ENCODE measurements around the gene OR12D1.

Gene OR12D1

DNA sequence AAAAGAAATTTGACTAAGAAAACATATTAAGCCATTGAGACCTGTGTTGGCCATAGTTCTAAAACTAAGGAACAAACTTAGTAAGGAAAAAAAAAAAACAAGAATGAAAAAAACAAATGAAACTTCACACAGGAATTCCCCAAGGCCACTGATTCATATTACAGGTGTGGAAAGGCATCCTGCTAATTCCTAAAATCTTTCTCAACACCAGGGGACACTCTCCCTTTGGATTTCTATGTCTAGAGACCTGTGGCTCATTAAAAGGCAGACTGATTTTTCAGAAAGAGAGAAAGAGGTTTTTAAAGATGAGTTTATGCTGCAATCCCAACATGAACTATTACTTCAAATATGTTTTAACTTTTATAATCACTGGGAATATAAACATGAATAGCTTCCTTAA, at the start of gene OR12D1:
OR12D1 (plus strand) TSS at position 341 of the 400 bp plus-strand sequence.
- no peak for ATAC-seq
- TF ChIP-seq, protein P1, sequence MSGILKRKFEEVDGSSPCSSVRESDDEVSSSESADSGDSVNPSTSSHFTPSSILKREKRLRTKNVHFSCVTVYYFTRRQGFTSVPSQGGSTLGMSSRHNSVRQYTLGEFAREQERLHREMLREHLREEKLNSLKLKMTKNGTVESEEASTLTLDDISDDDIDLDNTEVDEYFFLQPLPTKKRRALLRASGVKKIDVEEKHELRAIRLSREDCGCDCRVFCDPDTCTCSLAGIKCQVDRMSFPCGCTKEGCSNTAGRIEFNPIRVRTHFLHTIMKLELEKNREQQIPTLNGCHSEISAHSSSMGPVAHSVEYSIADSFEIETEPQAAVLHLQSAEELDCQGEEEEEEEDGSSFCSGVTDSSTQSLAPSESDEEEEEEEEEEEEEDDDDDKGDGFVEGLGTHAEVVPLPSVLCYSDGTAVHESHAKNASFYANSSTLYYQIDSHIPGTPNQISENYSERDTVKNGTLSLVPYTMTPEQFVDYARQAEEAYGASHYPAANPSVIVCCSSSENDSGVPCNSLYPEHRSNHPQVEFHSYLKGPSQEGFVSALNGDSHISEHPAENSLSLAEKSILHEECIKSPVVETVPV (CRISPR knock-in tag; IDR thresholded peaks at IDR 0.05) = no peak
- TF ChIP-seq ZFP3 (CRISPR knock-in tag; IDR thresholded peaks at IDR 0.05) (no peak), ZFP30 (CRISPR knock-in tag; IDR thresholded peaks at IDR 0.05) (no peak), PPARA (CRISPR knock-in tag; IDR thresholded peaks at IDR 0.05; ENCODE audit: borderline replicate concordance) (no peak), TCF4 (CRISPR knock-in tag; IDR thresholded peaks at IDR 0.05; ENCODE audit: borderline replicate concordance) (no peak), CSDC2 (CRISPR knock-in tag; IDR thresholded peaks at IDR 0.05) (no peak), TOX (CRISPR knock-in tag; IDR thresholded peaks at IDR 0.05; ENCODE audit: borderline replicate concordance) (no peak), ZC3H10 (CRISPR knock-in tag; IDR thresholded peaks at IDR 0.05) (no peak), ISL1 (CRISPR knock-in tag; IDR thresholded peaks at IDR 0.05) (no peak), SNAI2 (CRISPR knock-in tag; IDR thresholded peaks at IDR 0.05) (no peak), ZNF565 (CRISPR knock-in tag; conservative IDR thresholded peaks at IDR 0.05; ENCODE audit: low read depth) (no peak), GLIS3 (CRISPR knock-in tag; IDR thresholded peaks at IDR 0.05) (no peak), OSR1 (CRISPR knock-in tag; IDR thresholded peaks at IDR 0.05) (no peak), RARB (CRISPR knock-in tag; IDR thresholded peaks at IDR 0.05) (no peak), ARNTL (CRISPR knock-in tag; IDR thresholded peaks at IDR 0.05; ENCODE audit: borderline replicate concordance, low read depth) (no peak)
- TF ChIP-seq, protein P2, sequence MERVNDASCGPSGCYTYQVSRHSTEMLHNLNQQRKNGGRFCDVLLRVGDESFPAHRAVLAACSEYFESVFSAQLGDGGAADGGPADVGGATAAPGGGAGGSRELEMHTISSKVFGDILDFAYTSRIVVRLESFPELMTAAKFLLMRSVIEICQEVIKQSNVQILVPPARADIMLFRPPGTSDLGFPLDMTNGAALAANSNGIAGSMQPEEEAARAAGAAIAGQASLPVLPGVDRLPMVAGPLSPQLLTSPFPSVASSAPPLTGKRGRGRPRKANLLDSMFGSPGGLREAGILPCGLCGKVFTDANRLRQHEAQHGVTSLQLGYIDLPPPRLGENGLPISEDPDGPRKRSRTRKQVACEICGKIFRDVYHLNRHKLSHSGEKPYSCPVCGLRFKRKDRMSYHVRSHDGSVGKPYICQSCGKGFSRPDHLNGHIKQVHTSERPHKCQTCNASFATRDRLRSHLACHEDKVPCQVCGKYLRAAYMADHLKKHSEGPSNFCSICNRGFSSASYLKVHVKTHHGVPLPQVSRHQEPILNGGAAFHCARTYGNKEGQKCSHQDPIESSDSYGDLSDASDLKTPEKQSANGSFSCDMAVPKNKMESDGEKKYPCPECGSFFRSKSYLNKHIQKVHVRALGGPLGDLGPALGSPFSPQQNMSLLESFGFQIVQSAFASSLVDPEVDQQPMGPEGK (CRISPR knock-in tag; IDR thresholded peaks at IDR 0.05; ENCODE audit: borderline replicate concordance) = no peak
- TF ChIP-seq, protein P3, sequence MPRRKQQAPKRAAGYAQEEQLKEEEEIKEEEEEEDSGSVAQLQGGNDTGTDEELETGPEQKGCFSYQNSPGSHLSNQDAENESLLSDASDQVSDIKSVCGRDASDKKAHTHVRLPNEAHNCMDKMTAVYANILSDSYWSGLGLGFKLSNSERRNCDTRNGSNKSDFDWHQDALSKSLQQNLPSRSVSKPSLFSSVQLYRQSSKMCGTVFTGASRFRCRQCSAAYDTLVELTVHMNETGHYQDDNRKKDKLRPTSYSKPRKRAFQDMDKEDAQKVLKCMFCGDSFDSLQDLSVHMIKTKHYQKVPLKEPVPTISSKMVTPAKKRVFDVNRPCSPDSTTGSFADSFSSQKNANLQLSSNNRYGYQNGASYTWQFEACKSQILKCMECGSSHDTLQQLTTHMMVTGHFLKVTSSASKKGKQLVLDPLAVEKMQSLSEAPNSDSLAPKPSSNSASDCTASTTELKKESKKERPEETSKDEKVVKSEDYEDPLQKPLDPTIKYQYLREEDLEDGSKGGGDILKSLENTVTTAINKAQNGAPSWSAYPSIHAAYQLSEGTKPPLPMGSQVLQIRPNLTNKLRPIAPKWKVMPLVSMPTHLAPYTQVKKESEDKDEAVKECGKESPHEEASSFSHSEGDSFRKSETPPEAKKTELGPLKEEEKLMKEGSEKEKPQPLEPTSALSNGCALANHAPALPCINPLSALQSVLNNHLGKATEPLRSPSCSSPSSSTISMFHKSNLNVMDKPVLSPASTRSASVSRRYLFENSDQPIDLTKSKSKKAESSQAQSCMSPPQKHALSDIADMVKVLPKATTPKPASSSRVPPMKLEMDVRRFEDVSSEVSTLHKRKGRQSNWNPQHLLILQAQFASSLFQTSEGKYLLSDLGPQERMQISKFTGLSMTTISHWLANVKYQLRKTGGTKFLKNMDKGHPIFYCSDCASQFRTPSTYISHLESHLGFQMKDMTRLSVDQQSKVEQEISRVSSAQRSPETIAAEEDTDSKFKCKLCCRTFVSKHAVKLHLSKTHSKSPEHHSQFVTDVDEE (CRISPR knock-in tag; IDR thresholded peaks at IDR 0.05) = no peak
- TF ChIP-seq, protein P4, sequence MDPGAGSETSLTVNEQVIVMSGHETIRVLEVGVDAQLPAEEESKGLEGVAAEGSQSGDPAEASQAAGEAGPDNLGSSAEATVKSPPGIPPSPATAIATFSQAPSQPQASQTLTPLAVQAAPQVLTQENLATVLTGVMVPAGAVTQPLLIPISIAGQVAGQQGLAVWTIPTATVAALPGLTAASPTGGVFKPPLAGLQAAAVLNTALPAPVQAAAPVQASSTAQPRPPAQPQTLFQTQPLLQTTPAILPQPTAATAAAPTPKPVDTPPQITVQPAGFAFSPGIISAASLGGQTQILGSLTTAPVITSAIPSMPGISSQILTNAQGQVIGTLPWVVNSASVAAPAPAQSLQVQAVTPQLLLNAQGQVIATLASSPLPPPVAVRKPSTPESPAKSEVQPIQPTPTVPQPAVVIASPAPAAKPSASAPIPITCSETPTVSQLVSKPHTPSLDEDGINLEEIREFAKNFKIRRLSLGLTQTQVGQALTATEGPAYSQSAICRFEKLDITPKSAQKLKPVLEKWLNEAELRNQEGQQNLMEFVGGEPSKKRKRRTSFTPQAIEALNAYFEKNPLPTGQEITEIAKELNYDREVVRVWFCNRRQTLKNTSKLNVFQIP (CRISPR knock-in tag; IDR thresholded peaks at IDR 0.05; ENCODE audit: borderline replicate concordance, low read depth) = no peak
- TF ChIP-seq, protein P5, sequence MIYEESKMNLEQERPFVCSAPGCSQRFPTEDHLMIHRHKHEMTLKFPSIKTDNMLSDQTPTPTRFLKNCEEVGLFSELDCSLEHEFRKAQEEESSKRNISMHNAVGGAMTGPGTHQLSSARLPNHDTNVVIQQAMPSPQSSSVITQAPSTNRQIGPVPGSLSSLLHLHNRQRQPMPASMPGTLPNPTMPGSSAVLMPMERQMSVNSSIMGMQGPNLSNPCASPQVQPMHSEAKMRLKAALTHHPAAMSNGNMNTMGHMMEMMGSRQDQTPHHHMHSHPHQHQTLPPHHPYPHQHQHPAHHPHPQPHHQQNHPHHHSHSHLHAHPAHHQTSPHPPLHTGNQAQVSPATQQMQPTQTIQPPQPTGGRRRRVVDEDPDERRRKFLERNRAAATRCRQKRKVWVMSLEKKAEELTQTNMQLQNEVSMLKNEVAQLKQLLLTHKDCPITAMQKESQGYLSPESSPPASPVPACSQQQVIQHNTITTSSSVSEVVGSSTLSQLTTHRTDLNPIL (CRISPR knock-in tag; IDR thresholded peaks at IDR 0.05; ENCODE audit: low read depth) = no peak

DNA sequence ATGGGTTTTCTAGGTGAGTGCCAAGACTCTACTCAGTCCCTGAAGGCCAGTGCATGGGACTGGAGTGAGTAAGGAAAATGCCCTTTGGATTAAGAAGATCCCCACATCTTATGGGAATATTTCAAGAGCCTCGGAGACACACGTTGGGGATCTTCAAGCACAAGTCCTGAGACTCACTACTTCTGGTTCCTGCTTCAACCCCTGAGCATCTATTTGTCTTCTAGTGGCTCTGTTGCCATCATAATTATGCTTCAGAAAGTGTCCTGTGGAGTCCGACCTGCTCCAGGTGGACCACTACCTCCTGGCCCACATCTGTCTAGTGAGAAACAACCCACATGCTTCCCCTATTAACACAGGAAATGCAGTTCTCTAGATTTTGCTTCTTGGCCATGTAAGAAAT, 46.0 kb upstream of the OR12D1 start, which contains the start of gene OR5V1:
OR5V1 (minus strand) TSS at position 101 of the 400 bp plus-strand sequence. CDS start 12,670 bp downstream, outside the sequence.
- no peak for ATAC-seq
- no peak for TF ChIP-seq ESRRG (CRISPR knock-in tag; IDR thresholded peaks at IDR 0.05)
- TF ChIP-seq ZFP3 (CRISPR knock-in tag; IDR thresholded peaks at IDR 0.05) = no peak
- no peak for TF ChIP-seq CSDC2 (CRISPR knock-in tag; IDR thresholded peaks at IDR 0.05)
- TF ChIP-seq TOX (CRISPR knock-in tag; IDR thresholded peaks at IDR 0.05; ENCODE audit: borderline replicate concordance) = no peak
- TF ChIP-seq OSR1 (CRISPR knock-in tag; IDR thresholded peaks at IDR 0.05) = no peak
- no peak for TF ChIP-seq ZNF565 (CRISPR knock-in tag; conservative IDR thresholded peaks at IDR 0.05; ENCODE audit: low read depth)
- TF ChIP-seq ZNF70 (CRISPR knock-in tag; IDR thresholded peaks at IDR 0.05) = no peak
- no peak for TF ChIP-seq ARNTL (CRISPR knock-in tag; IDR thresholded peaks at IDR 0.05; ENCODE audit: borderline replicate concordance, low read depth)
- TF ChIP-seq ISL1 (CRISPR knock-in tag; IDR thresholded peaks at IDR 0.05) = no peak
- TF ChIP-seq ZNF8 (CRISPR knock-in tag; IDR thresholded peaks at IDR 0.05) = no peak
- TF ChIP-seq SNAI2 (CRISPR knock-in tag; IDR thresholded peaks at IDR 0.05) = no peak
- TF ChIP-seq, protein P3 (CRISPR knock-in tag; IDR thresholded peaks at IDR 0.05) = no peak
- TF ChIP-seq, protein P2 (CRISPR knock-in tag; IDR thresholded peaks at IDR 0.05; ENCODE audit: borderline replicate concordance) = no peak
- TF ChIP-seq PPARA (CRISPR knock-in tag; IDR thresholded peaks at IDR 0.05; ENCODE audit: borderline replicate concordance) = no peak
- no peak for TF ChIP-seq ZFP30 (CRISPR knock-in tag; IDR thresholded peaks at IDR 0.05)
- TF ChIP-seq BACH2 (CRISPR knock-in tag; IDR thresholded peaks at IDR 0.05; ENCODE audit: borderline replicate concordance) = no peak
- no peak for TF ChIP-seq TCF4 (CRISPR knock-in tag; IDR thresholded peaks at IDR 0.05; ENCODE audit: borderline replicate concordance)
- TF ChIP-seq, protein P1 (CRISPR knock-in tag; IDR thresholded peaks at IDR 0.05) = no peak

Measured in SK-N-SH treated with all-trans-retinoic acid at 6 μM for 48 hours (cell line).